Keratinocyte (primary cell): ENCODE measurements around the gene TMC1. TPM values are rescaled to one million over a fixed set of nuclear protein-coding genes. Genes with fewer than 3 reads are reported as not detected.

Experiments used
- DNase-seq: peaks from one replicate; pipeline ENCODE4 v3.0.0-alpha.2; 2011; ENCODE audit warnings: low read depth, missing footprints, low spot score
- FAIRE-seq: peaks from 2 replicates; lab custom pipeline; 2011; peaks lifted over from hg19 to GRCh38; lab: Jason Lieb, UNC
- H2AFZ ChIP-seq: 2 replicates; pipeline ENCODE4 v1.6.0; 2012; ENCODE audit warnings: low read length, control low read depth, inconsistent platforms; ENCODE audit not compliant: control insufficient read depth
- H3K27ac ChIP-seq: 2 replicates; pipeline ENCODE4 v1.5.1; 2011; ENCODE audit warnings: low read length; ENCODE audit not compliant: control insufficient read depth, insufficient read depth
- H3K27me3 ChIP-seq: 3 replicates; pipeline ENCODE4 v1.6.0; 2011; ENCODE audit warnings: low read length; ENCODE audit not compliant: control insufficient read depth, insufficient read depth; ENCODE audit errors: extremely low read depth
- H3K36me3 ChIP-seq, 2 experiments: 2 replicates in 1 of 2; 3 replicates in 1 of 2; pipeline ENCODE4 v1.5.1; 2011; ENCODE audit warnings: low read length in 2 of 2, mild to moderate bottlenecking in 1 of 2; ENCODE audit not compliant: control insufficient read depth in 2 of 2, insufficient read depth in 2 of 2; ENCODE audit errors: extremely low read depth in 1 of 2
- H3K4me1 ChIP-seq: 3 replicates; pipeline ENCODE4 v1.5.1; 2011; ENCODE audit warnings: low read length; ENCODE audit not compliant: control insufficient read depth, insufficient read depth; ENCODE audit errors: extremely low read depth
- H3K4me2 ChIP-seq: 3 replicates; pipeline ENCODE4 v1.6.0; 2011; ENCODE audit warnings: low read depth, low read length; ENCODE audit not compliant: control insufficient read depth, insufficient read depth; ENCODE audit errors: extremely low read depth
- H3K4me3 ChIP-seq, 3 experiments: fragments of 200-600 bp in 1 of 3; sonication (generic) in 1 of 3; 2 replicates in 2 of 3; 3 replicates in 1 of 3; pipeline ENCODE4 v1.5.1; 2011 to 2016; ENCODE audit warnings: low read length in 3 of 3, mild to moderate bottlenecking in 3 of 3, control low read depth in 2 of 3, inconsistent platforms in 1 of 3, low read depth in 1 of 3, mixed read lengths in 1 of 3, mixed run types in 1 of 3, moderate library complexity in 1 of 3; ENCODE audit not compliant: control insufficient read depth in 2 of 3, insufficient read depth in 2 of 3; ENCODE audit errors: extremely low read depth in 1 of 3
- H3K79me2 ChIP-seq: 2 replicates; pipeline ENCODE4 v1.6.0; 2012; ENCODE audit warnings: low read length; ENCODE audit not compliant: control insufficient read depth, insufficient read depth
- H3K9ac ChIP-seq: 3 replicates; pipeline ENCODE4 v1.6.0; 2011; ENCODE audit warnings: low read length; ENCODE audit not compliant: control insufficient read depth, insufficient read depth; ENCODE audit errors: extremely low read depth
- H3K9me1 ChIP-seq: 3 replicates; pipeline ENCODE4 v1.6.0; 2011; ENCODE audit warnings: low read length; ENCODE audit not compliant: control insufficient read depth, insufficient read depth; ENCODE audit errors: extremely low read depth
- H3K9me3 ChIP-seq: 2 replicates; pipeline ENCODE4 v1.5.1; 2012; ENCODE audit warnings: low read depth, low read length; ENCODE audit not compliant: control insufficient read depth
- H4K20me1 ChIP-seq: 3 replicates; pipeline ENCODE4 v1.6.0; 2011; ENCODE audit warnings: low read length; ENCODE audit not compliant: control insufficient read depth, insufficient read depth; ENCODE audit errors: extremely low read depth
- EZH2 ChIP-seq: IDR thresholded peaks from one replicate; pipeline ENCODE4 v1.6.1; 2012; ENCODE audit warnings: inconsistent platforms, mild to moderate bottlenecking, low read length, moderate library complexity
- dilution Hi-C: fragments of 300-500 bp; cut with MboI; formaldehyde crosslinking; loops from one replicate; pipeline ENCODE4 v1.7.0; 2020; ENCODE audit warnings: low sequenced_read_pairs; ENCODE audit not compliant: extremely low pct_ligation_motif_present
- polyA plus RNA-seq, 5 experiments: library from polyadenylated mRNA; depleted of rRNA in 3 of 5; stranded (reverse) in 3 of 5; stranded (forward) in 1 of 5; unstranded in 1 of 5; fragments of >200 nt; gene quantifications; 1 replicate in 1 of 5; 2 replicates in 3 of 5; 3 replicates in 1 of 5; pipeline versions ENCODE4 v1.2.1 to v1.2.3, GENCODE V29; 2011 to 2012; ENCODE audit warnings: missing spikeins in 2 of 5, low read depth in 1 of 5, low replicate concordance in 1 of 5
- TF ChIP-seq, protein P1 (sequence below), 3 experiments: IDR thresholded peaks in 1 of 3; conservative IDR thresholded peaks in 1 of 3; optimal IDR thresholded peaks in 1 of 3; 2 replicates in 2 of 3; 3 replicates in 1 of 3; pipeline versions ENCODE3 to v1.5.1; 2011; ENCODE audit warnings: low read length in 3 of 3, mild to moderate bottlenecking in 3 of 3, moderate library complexity in 2 of 3, control low read depth in 1 of 3, inconsistent platforms in 1 of 3; ENCODE audit not compliant: insufficient read depth in 2 of 3; ENCODE audit errors: extremely low read depth in 1 of 3

TMC1 gene
- polyA plus RNA-seq, 1 donor (not counting 4 experiments of a cell fraction or from before 2014, with no cell fraction given), result 0.05 TPM

DNA sequence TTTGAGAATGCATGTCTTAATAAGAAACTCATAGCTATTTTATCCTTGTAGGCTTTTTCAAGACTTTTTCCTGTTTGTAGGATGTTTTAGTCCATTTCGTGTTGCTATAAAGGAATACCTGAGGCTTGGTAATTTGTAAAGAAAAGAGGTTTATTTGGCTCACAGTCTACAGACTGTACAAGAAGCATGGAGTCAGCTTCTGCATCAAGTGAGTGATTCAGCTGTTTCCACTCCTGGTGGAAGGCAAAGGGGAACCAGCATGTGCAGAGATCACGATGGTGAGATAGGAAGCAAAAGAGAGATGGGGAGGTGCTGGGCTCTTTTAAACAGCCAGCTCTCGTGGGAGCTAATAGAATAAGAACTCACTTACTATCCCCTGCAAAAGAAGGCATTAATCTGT is 254.2 kb downstream of the TMC1 start:
- Histone ChIP-seq H3K4me1 (no peaks in the 10 kb centered on the region), H3K9me3 (no peaks in the 10 kb centered on the region), H3K27ac (no peak overlapping the region), H3K36me3 (no peaks in the 10 kb centered on the region), H2AFZ (no peak overlapping the region), H4K20me1 (no peaks in the 10 kb centered on the region), H3K9ac (no peak overlapping the region), H3K4me3 (no peak overlapping the region), H3K4me2 (no peak overlapping the region), H3K79me2 (no peaks in the 10 kb centered on the region), H3K27me3 (no peaks in the 10 kb centered on the region), H3K9me1 (no peaks in the 10 kb centered on the region)
- dilution Hi-C loops, result no loop called here
- TF ChIP-seq, protein P1, sequence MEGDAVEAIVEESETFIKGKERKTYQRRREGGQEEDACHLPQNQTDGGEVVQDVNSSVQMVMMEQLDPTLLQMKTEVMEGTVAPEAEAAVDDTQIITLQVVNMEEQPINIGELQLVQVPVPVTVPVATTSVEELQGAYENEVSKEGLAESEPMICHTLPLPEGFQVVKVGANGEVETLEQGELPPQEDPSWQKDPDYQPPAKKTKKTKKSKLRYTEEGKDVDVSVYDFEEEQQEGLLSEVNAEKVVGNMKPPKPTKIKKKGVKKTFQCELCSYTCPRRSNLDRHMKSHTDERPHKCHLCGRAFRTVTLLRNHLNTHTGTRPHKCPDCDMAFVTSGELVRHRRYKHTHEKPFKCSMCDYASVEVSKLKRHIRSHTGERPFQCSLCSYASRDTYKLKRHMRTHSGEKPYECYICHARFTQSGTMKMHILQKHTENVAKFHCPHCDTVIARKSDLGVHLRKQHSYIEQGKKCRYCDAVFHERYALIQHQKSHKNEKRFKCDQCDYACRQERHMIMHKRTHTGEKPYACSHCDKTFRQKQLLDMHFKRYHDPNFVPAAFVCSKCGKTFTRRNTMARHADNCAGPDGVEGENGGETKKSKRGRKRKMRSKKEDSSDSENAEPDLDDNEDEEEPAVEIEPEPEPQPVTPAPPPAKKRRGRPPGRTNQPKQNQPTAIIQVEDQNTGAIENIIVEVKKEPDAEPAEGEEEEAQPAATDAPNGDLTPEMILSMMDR (optimal IDR thresholded peaks at IDR 0.05 in 1 of 3, IDR thresholded peaks at IDR 0.05 in 1 of 3, conservative IDR thresholded peaks at IDR 0.05 in 1 of 3; ENCODE audit: extremely low read depth in 1 of 3, insufficient read depth in 2 of 3, low read length in 3 of 3), result no peak
- no peak for TF ChIP-seq EZH2
- FAIRE-seq (no peak), DNase-seq (no peak)

DNA sequence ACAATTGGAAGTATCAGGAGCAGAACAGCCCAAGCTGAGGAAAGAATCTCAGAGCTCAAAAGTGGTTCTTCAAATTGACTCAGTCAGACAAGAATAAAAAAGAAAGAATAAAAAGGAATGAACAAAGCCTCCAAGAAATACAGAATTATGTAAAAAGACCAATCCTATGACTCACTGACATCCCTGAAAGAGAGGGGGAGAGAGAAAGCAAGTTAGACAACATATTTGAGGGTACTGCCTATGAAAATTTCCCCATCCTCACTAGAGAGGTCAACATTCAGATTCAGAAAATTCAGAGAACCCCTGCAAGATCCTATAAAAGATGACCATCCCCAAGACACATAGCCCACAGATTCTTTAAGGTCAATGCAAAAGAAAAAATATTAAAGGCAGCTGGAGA is 258.2 kb downstream of the TMC1 start:
- TF ChIP-seq, protein P1 (optimal IDR thresholded peaks at IDR 0.05 in 1 of 3, IDR thresholded peaks at IDR 0.05 in 1 of 3, conservative IDR thresholded peaks at IDR 0.05 in 1 of 3; ENCODE audit: extremely low read depth in 1 of 3, insufficient read depth in 2 of 3, low read length in 3 of 3), result no peak
- no peak for TF ChIP-seq EZH2
- H3K79me2 ChIP-seq, result no peaks in the 10 kb centered on the region
- H3K27me3 ChIP-seq, result no peaks in the 10 kb centered on the region
- dilution Hi-C loops, result no loop called here
- no peak overlapping the region for H2AFZ ChIP-seq
- H3K4me1 ChIP-seq, result no peaks in the 10 kb centered on the region
- no peak for DNase-seq
- H4K20me1 ChIP-seq, result no peaks in the 10 kb centered on the region
- no peak overlapping the region for H3K27ac ChIP-seq
- no peaks in the 10 kb centered on the region for H3K9me1 ChIP-seq
- FAIRE-seq, result no peak
- H3K4me2 ChIP-seq, result no peak overlapping the region
- H3K4me3 ChIP-seq, result no peak overlapping the region
- H3K9ac ChIP-seq, result no peak overlapping the region
- no peaks in the 10 kb centered on the region for H3K9me3 ChIP-seq
- no peaks in the 10 kb centered on the region for H3K36me3 ChIP-seq
